ENCODE data around the gene NUP153.
"Not testable (repeated sequence)": the region's sequence is repeated elsewhere in the genome, so short reads cannot be mapped to it uniquely, and the experiment has no call there.

NUP153 gene

DNA sequence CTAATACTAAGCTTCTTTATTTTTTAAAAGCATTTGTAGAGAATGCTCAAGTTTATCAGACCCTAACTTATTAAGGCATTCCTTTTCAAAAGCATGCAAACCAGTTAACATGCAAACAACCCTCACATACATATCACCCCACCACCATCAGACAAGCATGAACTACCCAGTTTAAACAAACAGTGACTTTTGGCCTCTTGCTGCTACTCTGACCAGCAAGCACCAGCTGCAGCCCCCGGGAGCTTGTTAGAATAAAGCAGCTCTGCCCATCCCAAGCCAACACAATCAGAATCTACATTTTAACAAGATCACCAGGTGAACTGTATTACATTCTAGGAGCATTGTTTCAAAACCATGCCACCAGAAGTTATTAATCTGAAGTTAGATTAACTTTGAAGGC, 5.9 kb upstream of the NUP153 start:
- DNase-seq, result no peak

DNA sequence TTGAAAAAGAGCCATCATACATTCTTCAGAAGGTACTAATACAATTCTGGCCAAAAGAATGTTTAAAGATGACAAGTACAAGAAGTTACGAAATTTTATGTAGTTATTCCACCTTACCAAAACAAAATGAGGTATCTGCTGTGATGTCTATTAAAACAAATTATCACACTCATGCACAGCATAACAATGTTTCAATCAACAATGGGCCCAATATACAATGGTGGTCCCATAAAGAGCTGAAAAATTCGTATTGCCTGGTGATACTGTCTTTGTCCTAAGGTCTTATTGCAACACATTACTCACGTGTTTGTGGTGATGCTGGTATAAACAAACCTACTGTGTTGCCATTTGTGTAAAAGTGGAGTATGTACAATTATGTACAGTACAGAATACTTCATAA, 3.6 kb upstream of the NUP153 start:
- no peak for DNase-seq

DNA sequence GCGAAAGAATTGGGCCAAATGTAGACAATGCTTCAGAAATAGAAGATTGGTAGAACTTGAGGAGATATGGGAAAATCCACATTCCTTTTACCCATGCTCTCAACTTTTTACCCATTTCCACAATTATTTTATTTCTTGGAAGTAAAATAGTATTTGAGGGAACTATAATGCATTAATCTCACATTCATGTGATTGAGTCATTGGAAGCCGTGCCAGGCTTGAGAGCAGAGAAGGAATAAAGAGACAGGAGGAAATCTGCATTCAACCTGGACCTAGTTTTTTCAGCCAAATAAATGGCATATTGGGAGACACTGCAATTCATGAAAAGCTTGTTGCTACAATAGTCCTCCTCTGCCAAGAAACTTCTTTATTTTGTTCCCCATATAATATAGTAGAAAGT, 2.8 kb upstream of the NUP153 start:
- no peak for DNase-seq

DNA sequence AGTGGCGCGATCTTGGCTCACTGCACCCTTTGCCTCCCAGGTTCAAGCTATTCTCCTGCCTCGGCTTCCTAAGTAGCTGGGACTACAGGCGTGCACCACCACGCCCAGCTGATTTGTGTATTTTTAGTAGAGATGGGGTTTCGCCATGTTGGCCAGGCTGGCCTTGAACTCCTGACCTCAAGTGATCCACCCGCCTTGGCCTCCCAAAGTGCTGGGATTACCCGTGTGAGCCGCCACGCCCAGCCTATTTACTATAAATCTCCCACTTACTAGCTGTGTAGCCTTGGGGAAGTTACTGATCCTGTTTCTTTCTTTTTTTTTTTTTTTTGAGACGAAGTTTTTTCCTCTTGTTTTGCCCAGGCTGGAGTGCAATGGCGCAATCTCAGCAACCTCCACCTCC, 1.3 kb upstream of the NUP153 start:
- DNase-seq, result not testable (repeated sequence)

DNA sequence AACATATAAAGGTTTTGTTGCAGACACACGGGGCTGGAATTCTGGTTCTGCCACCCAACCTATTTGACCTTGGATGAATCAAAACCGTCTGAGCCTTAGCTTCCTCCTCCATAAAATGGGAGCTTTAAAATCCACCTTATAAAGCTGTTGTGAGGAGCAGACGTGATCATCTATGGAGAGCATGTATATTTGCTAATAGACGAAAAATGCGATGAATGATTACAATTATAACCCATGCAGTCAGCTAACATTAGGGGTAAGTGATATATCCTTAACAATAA, 586 bp upstream of the NUP153 start:
- no peak for DNase-seq

DNA sequence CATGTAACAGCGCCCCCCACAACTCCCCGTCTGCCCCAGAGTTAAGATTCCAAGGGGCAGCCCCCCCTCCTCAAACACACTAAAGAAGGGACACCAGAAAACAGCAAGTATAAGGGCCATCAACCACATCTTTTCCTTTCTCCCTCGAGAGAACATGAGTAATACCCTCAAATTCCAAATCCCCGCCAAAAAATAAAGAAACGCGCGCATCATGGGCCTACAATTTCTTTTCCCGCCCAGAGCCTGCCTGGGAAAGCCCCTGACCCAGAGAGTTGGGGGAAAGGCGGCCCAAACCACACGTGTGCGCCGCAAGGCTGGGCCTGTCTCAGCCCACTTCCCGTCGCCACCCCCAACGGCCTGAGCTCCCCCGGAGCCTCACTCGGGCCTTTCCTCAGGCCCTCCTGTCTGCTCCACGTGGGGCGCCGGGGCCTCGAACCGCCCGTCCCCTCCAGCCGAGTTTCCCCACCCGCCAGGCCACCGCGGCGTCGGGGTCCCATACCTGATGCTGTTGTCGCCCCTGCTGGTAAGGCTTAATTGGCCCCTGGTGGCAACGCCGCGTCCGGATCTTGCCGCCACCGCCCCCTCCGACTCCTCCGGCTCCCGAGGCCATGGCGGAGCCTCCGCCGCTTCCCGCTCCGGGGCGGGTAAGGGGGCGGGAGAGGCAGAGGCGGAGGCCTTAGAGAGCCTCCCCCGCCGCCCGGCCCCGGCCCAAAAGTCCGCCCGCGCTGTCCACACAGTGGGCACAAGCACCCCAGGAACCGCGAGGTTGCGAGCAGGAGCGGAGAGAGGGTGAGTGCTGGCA, 746 bp downstream of the NUP153 start:
- peak; percentile 82 for DNase-seq

DNA sequence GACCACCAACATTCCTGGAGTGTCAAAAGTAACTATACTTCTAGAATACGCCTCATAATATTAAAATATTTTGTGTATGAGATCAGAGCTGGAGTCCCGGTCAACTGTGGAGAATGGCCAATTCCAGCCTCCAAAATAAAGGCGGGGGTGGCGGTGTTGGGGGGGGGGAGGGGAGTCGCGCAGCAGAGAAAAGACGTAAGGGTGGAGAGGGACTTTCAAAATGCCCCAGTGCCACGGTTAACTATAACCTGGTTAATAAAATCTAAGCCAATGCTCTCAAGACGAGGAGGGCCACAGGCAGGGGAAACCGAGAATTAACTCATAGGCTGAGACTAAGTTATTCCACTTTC, 1.3 kb downstream of the NUP153 start:
- no peak for DNase-seq

DNA sequence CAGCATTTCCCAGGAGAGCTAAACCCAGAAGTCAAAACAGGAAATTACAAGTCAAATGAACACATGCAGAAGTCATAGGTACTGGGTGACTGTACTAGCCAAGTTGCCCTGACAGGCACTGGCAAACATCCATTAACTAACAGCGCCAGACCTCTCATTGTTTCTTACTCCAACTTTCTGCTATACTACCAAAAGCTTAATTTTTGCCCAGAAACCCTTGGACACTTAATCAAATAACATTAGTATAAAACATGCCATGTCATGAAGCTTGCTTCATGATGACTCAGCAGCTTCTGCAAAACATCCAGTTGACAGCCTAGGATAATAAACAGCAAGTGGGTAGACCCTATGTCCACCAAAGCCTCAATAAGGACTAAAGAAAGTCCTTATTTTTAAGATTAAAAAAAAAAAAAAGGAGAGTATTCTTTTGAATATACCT, 3.5 kb downstream of the NUP153 start:
- DNase-seq, result no peak

DNA sequence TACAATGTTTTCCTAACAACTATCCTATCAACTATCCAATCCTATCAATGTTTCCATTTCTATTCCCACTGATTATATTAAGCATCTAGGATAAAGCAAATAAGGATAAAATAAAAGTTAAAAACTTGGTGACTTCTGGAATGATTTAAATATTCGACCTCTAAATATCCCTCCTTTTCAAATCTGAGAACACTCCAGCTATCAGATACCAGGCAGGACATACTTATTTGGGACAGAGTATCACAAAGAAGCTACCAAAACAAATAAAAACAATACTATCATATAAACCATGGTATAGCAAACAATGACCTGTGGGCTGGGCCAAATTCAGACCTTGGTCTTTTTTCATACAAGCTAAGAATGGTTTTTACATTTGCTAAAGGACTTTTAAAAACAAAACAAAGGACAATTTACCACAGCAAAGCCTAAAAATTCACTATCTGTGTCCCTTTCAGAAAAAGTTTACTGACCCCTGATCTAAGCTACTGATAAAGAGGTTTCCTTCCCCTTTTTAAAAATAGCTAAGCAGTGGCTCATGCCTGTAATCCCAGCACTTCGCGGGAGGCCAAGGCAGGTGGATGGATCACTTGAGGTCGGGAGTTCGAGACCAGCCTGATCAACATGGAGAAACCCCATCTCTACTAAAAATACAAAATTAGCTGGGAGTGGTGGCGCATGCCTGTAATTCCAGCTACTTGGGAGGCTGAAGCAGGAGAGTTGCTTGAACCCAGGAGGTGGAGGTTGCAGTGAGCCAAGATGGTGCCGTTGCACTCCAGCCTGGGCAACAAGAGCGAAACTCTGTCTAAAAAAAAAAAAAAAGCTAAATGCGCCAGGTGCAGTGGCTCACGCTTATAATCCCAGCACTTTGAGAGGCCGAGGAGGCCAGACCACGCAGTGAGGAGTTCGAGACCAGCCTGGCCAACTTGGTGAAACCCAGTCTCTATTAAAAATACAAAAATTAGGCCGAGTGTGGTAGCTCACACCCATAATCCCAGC, 6.0 kb downstream of the NUP153 start:
- no peak for DNase-seq

DNA sequence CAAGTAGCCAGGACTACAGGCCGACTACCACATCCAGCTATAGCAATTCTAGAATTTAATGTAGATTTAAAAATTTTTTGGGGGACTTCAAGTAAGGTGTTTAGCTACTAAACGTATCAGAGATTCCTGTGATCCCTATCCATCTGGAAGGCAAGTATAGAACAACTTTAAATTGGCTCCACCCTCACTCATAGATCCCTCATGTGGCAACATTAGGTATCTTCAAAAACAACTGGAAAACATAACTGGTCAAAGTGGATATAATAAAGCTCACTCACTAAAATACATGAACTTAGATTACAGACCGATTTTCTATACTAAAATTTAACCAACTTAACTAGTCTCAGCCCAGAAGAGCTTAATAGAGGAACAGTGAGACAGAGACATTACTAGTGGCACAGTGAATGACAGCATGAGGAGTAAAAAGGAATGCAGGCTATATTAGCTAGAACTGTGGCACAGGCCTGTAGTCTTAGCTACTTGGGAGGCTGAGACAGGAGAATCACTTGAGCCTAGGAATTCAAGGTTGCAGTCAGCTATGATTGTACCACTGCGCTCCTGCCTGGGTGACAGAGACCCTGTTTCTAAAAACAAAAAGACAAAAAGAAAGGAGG, 14.7 kb downstream of the NUP153 start:
- no peak for DNase-seq

DNA sequence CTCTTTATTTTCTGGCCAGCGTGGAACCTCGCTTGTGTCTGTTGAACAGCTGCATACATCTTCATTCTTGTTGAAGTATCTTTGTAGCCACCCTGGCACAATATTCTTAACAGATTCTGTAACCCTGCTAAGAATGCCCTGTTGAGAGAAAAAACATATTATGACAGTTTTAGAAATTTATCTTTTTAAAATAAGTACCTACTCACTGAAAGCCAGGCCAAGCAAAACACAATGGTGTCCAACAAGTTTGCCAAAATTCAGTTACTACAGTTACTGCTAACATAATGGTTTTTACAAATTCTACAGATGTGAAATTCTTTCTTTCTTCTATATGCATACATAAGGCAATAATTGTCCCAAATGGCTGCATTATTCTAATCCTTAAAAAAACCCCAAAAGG, 18.2 kb downstream of the NUP153 start:
- no peak for DNase-seq

DNA sequence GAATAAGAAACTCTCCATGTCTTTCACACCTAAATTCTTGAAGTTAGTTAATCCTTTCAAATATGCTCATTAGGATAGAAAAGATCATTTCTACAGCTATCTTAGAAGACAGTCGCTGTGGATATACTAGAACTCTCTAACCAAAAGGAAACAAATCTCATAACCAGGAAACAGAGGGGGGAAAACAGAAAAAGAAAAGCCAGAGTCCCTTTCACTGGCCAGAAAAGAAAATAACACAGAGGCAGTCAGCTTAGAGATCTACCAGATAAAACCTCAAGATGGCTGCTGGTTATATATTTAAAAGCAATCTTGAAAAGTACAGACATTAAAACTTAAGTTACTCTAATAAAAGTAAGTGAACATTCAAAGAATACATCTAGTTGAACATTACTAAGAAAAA, 19.6 kb downstream of the NUP153 start:
- no peak for DNase-seq

DNA sequence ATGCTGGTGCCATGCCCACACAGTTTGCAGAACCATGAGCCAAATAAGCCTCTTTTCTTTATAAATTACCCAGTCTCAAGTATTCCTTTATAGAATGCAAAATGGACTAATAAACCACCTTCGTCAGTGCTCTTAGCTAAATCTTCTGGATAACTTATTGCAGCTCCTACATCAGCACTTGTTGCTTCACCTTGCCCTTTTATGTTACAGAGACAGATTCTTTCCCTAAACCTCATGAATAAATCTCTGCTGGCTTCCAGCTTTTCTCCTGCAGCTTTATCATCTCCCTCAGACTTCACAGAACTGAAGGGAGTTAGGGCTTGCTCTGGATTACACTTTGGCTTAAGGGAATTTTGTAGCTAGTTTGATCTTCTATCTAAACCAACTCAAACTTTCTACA, 22.6 kb downstream of the NUP153 start:
- DNase-seq, result no peak

DNA sequence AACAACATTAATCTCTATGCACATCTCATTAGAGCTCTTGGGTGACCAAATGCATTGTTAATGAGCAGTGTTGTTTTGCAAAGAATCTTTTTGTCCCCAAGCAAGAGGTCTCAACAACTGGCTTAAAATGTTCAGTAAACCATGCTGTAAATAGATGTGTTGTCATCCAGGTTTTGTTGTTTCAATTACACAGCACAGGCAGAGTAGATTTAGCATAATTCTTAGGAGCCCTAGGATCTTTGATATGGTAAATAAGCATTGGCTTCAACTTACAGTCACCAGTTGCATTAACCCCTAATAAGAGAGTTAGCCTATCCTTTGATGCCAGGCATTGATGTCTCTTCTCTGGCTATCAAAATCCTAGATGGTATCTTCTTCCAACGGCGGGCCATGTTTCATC, 23.3 kb downstream of the NUP153 start:
- no peak for DNase-seq

DNA sequence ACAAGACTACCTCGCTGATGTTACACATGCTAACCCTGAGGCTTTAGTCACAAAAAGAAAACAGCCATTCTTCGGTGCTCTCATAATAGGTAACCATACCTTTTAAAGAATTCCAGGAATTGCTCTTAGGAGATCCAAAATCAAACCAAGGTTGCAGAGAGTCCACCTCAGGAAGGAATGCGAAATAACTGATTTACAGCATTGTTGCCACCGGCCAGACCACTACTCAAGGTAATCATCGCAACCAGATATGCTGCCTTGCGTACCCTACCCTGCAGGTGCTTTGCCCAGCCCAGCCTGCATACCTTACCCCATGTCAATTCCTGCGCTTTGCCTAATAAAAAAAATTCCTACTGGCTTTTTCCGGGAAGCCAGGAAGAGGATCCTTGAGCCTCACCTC, 27.0 kb downstream of the NUP153 start:
- DNase-seq, result no peak

DNA sequence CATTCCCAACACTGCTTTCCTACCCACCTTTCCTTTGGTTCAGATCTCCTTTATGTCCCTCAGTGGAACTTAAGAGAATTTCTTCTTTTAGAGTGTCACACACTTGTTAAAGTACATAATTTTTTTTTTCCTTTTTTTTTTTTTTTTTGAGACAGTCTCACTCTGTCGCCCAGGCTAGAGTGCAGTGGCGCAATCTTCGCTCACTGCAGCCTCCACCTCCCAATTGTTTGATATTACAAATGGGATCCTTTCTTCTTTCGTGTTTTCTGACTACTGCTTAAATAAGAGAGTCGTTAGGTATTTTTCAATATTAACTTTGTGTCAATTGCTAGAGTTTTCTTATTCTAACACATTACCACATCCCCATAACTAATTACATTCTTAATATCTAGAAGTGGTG, 29.1 kb downstream of the NUP153 start:
- DNase-seq, result no peak

DNA sequence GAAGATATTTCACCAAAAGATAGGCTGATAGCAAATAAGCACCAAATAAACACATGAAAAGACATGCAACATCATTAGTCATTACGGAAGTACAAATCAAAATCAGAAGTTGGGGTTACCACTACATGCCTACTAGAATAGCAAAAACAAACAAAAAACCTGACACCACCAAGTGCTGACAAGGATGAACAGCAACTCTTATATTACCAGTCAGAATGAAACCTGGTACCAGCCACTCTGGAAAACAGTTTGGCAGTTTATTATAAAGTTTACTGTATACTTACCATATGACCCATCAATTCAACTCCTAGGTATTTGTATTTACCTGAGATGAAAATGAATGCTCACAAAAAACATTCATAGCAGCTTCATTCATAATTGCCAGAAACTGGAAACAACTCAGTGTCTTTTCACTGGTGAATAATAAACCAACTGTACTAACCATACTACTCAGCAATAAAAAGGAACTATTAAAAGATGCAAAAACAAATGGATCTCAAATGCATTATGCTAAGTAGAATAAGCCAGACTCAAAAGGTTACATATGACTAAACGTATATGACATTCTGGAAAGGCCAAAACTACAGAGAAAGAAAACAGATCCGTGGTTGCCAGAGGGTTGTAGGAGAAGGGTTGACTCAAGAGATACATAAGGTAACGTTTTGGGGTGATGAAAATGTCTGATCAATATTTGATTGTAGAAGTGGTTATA, 33.0 kb downstream of the NUP153 start:
- no peak for DNase-seq

DNA sequence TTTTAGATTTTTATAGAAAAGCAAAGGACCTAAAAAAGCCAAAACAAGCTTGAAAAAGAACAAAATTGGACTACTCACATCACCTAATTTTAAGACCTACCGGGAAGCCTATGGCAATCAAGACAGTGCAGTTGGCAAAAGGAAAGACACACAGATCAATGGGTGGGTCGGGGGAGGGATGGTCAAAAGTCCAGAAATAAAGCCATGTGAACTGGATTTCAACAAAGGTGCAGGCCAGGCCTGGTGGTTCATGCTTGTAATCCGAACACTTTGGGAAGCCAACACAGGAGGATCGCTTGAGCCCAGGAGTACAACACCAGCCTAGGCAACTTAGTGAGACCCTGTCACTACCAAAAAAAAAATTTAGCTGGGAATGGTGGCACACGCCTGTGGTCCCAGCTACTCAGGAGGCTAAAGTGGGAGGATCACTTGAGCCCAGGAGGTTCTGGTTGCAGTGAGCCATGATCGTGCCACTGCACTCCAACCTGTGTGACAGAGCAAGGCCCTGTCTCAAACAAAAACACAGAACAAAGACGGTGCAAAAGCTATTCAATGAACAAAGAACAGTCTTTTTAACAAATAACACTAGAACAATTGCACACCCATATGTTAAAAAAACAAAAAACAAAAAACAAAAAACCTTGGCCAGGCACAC, 34.5 kb downstream of the NUP153 start:
- no peak for DNase-seq

DNA sequence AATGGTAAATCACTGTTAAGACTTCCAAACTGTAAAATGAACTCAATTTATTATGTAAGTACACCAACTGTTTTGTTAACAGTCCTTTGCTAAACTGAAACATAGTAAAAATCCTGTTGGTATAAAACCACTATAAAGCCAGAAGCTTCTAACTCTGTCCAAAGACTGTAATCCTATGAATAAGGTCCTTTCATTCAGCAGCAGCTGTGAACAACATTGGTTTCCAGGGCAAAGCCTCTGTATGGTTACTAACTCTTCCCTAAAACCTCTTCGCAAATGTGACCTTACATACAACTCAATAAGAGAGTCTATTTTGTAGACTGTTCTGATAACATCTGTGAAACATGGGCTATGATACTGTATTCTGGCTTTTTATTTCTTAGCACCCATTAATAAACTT, 40.1 kb downstream of the NUP153 start:
- DNase-seq, result no peak

DNA sequence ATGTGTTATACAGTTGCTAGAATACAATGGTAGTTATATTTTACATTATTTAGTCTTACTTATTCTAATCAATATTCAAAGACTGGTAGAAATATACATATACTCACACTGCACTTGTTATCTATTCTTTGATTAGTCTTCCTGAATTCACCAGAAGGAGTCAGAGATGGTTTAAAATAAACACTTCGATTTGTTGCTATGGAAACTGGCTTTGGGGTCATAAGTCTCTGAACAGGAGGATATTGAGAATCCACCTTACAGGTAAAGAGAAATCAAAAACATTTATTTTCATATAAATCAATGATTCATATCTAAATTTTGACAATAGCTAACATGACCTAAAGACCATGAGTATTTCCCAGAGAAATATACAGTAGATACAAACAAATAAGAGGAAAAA, 41.6 kb downstream of the NUP153 start:
- DNase-seq, result no peak

DNA sequence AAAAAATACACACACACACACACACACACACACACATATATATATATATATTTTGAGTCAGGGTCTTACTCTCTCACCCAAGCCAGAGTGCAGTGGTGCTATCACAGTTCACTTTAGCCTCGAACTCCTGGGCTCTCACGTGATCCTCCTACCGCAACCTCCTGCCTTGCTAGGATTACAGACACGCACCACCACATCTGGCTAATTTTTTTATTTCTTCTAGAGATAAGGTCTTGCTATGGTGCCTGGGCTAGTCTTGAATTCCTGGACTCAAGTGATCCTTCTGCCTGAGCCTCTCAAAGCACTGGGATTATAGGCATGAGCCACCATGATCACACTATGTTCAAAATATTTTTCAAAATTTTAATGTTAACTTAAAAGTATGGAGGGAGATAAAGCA, 43.5 kb downstream of the NUP153 start:
- no peak for DNase-seq

DNA sequence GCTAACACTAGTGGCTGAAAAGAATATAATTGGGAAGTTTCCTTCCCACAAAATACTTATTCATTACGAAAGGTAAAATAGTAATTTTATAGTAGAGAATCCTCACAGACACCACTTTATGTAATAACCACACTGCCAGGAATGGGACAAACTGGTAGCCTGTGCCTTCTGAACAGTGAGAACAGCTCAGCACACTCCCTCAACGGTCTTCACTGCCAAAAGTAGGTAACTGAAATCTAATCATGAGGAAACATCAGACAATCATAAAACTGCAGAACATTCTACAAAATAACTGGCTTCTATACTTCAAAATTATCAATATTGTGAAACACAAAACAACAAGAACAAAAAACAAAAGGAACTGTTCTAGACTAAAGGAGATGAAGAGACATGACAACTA, 44.1 kb downstream of the NUP153 start:
- no peak for DNase-seq

DNA sequence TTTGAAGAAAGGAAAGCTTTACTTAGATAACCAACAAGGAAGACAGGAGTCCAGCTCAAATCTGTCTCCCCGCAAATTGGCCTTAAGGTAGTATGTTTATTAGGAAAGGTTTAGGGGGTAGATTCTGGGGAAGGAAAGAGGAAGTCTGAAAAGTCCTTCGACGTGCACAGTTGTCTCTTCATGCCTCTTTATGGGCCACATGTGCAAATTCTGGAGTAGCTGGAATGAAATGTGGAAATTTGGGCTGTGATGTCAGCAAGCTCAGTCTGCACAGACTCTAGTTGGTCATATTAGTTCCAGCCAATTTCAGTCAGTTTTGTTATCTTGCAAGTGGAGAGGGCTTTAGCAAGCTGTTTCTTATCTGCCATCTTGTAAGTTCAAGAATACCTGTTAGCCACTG, 50.1 kb downstream of the NUP153 start:
- DNase-seq, result no peak

All from activated CD4-positive, CD25-positive, alpha-beta regulatory T cell treated with anti-CD3 and anti-CD28 coated beads, Interleukin-2, amount 50 U/mL, for 72 hours (primary cell).